ENCODE measurements around the gene FKBP1C. TPM values are rescaled to one million over a fixed set of nuclear protein-coding genes. Genes with fewer than 3 reads are reported as not detected.
"Not testable (repeated sequence)": the region's sequence is repeated elsewhere in the genome, so short reads cannot be mapped to it uniquely, and the experiment has no call there.

The FKBP1C gene
- total and polyA plus RNA-seq, 2 experiments from 2014 or later, result 0.30 to 0.48 TPM

DNA sequence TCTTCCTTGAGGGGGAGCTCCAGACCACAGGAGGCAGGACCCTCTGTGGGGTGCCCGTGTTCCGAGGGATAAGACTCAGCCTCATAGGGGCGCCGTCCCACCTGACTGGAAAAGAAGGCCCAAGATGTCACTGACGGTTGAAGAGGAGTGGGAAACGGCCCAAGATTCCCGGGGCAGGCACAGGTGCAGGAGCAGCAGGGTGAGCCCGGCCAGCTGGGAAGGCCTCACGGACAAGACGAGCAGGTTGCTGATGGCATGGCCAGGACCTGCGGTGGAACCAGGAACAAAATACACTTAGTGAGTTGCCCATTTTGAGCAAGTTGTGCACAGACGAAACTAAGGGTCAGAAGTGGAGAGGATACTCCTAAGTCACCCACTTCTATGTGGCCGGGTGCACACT lies 18.8 kb downstream of the FKBP1C start:
- not testable (repeated sequence) for H3K4me3 ChIP-seq; H3K9me3 ChIP-seq (ENCODE audit: low read depth); H3K27ac ChIP-seq; H3K27me3 ChIP-seq; DNase-seq (ENCODE audit: low read depth in 1 of 2, low spot score in 1 of 2); H3K36me3 ChIP-seq; H3K4me1 ChIP-seq (ENCODE audit: low read depth)

DNA sequence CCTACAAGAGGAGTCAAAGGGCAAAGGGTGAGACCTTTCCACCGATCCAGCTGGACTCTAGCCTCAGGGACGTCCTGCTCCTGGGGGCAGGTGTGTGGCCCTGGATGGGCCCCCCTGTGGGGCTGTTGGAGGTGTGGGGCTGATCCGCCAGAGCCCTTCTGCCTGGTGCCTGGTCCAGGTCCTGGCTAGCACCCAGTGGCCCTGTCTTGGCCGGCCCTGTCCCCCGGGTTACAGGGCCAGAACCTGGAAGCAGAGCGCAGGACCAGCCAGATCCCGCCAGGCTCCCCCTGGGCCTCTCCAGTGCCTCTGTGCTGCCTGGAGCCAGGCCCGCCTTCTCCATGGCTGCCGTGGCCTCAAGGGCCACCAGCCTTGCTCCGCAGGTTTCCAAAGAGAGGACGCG lies 19.2 kb downstream of the FKBP1C start:
- not testable (repeated sequence) for H3K4me3 ChIP-seq; H3K36me3 ChIP-seq; H3K27me3 ChIP-seq; H3K27ac ChIP-seq; H3K4me1 ChIP-seq (ENCODE audit: low read depth); H3K9me3 ChIP-seq (ENCODE audit: low read depth); DNase-seq (ENCODE audit: low read depth in 1 of 2, low spot score in 1 of 2)

DNA sequence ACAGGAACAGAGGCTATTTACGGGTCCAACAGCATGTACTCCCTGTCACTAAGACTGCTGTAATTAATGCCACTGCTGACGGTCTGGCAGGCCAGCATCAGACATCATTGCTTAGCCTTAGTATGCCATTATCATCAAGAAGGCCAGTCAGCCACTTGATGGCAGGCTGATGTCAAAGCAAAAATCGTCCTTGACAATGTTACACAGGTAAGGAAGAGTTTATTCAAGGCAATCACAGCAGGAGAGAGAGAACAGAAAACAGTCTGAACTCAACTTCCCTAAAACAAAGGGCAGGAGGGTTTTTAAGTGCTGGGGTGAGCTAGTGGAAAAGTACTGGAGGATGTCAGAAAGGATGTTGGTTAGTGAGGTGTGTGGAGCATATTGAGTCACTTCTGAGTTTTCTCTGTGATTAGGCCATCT lies 25.1 kb downstream of the FKBP1C start:
- Histone ChIP-seq H3K4me3 (no peak overlapping the region), H3K36me3 (no peaks in the 10 kb centered on the region), H3K9me3 (ENCODE audit: low read depth) (no peaks in the 10 kb centered on the region), H3K4me1 (ENCODE audit: low read depth) (no peaks in the 10 kb centered on the region), H3K27ac (no peak overlapping the region), H3K27me3 (no peaks in the 10 kb centered on the region)
- TF ChIP-seq, protein P1, sequence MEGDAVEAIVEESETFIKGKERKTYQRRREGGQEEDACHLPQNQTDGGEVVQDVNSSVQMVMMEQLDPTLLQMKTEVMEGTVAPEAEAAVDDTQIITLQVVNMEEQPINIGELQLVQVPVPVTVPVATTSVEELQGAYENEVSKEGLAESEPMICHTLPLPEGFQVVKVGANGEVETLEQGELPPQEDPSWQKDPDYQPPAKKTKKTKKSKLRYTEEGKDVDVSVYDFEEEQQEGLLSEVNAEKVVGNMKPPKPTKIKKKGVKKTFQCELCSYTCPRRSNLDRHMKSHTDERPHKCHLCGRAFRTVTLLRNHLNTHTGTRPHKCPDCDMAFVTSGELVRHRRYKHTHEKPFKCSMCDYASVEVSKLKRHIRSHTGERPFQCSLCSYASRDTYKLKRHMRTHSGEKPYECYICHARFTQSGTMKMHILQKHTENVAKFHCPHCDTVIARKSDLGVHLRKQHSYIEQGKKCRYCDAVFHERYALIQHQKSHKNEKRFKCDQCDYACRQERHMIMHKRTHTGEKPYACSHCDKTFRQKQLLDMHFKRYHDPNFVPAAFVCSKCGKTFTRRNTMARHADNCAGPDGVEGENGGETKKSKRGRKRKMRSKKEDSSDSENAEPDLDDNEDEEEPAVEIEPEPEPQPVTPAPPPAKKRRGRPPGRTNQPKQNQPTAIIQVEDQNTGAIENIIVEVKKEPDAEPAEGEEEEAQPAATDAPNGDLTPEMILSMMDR (IDR thresholded peaks at IDR 0.05; ENCODE audit: low read depth, low read length), result no peak
- no peak for DNase-seq (ENCODE audit: low read depth in 1 of 2, low spot score in 1 of 2)

DNA sequence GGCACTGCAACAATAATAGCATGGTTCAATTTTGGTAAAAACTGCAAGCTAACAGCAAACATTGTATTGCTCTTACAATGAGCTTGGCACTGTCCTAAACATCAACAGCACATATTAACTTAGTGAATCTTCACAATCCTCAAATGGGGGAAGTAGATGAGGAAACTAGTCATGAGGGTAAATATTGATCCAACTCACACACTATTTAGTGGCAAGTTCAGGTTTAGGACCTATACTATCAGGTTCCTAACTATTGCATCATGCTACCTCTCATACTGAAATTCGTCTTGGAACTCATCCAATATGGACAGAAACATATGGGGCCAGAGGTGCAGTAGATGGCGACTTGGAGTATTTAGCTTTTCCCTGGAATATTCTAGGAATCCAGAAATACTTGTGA lies 34.2 kb downstream of the FKBP1C start:
- no peak for DNase-seq (ENCODE audit: low read depth in 1 of 2, low spot score in 1 of 2)
- Histone ChIP-seq H3K9me3 (ENCODE audit: low read depth) (no peaks in the 10 kb centered on the region), H3K4me3 (no peak overlapping the region), H3K27ac (no peak overlapping the region), H3K27me3 (no peaks in the 10 kb centered on the region), H3K36me3 (no peaks in the 10 kb centered on the region), H3K4me1 (ENCODE audit: low read depth) (no peaks in the 10 kb centered on the region)
- TF ChIP-seq, protein P1 (IDR thresholded peaks at IDR 0.05; ENCODE audit: low read depth, low read length), result no peak

DNA sequence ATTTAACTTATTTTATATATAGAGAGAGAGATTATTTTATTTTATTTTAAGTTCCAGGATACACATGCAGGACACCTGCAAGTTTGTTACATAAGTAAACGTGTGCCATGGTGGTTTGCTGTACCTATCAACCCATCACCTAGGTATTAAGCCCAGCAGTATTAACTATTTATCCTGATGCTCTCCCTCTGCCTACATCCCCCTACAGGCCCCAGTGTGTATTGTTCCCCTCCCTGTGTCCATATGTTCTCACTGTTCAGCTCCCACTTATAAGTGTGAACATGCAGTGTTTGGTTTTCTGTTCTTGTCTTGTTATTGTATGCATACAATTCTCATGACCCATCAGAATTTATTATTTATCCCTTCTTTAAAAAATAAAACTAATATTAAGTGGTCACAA lies 34.6 kb downstream of the FKBP1C start:
- H3K27me3 ChIP-seq, result no peaks in the 10 kb centered on the region
- no peak overlapping the region for H3K27ac ChIP-seq
- H3K9me3 ChIP-seq (ENCODE audit: low read depth), result no peaks in the 10 kb centered on the region
- H3K4me3 ChIP-seq, result no peak overlapping the region
- H3K36me3 ChIP-seq, result no peaks in the 10 kb centered on the region
- DNase-seq (ENCODE audit: low read depth in 1 of 2, low spot score in 1 of 2), result peak in 1 of 2 donors; percentile 2
- H3K4me1 ChIP-seq (ENCODE audit: low read depth), result no peaks in the 10 kb centered on the region
- TF ChIP-seq, protein P1 (IDR thresholded peaks at IDR 0.05; ENCODE audit: low read depth, low read length), result no peak

DNA sequence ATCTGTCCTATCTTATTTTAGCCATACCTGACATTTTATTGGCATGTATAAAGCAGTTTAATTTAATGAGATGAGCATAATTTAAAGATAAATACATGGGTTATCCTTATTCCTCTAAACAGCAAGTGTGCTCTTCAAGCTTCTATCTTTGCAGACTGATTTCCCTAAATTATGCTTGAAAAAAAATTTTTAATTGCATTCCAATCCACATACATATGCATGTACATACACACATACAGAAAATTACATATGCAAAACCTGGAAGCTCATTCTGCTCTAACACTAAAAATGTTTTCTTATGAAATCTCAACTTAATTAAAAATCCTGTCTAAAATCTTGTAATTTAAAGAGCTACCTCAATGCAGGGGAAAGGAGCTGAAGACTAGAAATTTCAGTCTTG lies 35.3 kb downstream of the FKBP1C start:
- Histone ChIP-seq H3K4me1 (ENCODE audit: low read depth) (no peaks in the 10 kb centered on the region), H3K9me3 (ENCODE audit: low read depth) (no peaks in the 10 kb centered on the region), H3K27me3 (no peaks in the 10 kb centered on the region), H3K36me3 (no peaks in the 10 kb centered on the region), H3K4me3 (no peak overlapping the region), H3K27ac (no peak overlapping the region)
- TF ChIP-seq, protein P1 (IDR thresholded peaks at IDR 0.05; ENCODE audit: low read depth, low read length), result no peak
- DNase-seq (ENCODE audit: low read depth in 1 of 2, low spot score in 1 of 2), result no peak

DNA sequence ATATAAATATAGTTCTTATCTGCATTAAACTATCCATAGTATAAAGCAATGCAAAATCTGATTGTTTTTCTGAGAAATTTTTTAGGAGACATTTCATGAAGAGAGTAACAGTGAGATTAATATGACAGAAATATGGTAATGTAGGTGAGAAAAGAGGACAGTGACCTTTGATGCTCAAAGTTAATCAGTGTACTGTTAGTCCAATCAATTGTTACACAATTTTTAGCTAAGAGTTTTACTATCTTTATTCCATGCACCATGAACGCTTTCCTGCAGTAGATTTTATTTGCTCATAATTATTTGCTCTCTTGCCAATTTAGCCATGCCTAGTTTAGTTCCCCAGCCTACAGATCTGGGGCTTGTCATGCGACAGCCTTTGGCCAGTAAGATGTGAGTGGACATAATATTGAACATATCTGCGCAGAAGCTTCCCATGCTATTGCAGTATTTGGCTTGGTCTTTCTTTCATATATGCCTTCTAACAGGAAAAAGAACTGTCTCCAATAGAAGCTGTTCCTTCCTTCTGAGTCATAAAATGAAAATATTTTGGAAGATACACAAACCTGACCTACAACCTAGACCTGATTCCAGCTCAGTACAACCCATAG lies 38.7 kb downstream of the FKBP1C start:
- no peak for DNase-seq (ENCODE audit: low read depth in 1 of 2, low spot score in 1 of 2)
- H3K4me1 ChIP-seq (ENCODE audit: low read depth), result no peaks in the 10 kb centered on the region
- no peak overlapping the region for H3K27ac ChIP-seq
- no peaks in the 10 kb centered on the region for H3K36me3 ChIP-seq
- H3K27me3 ChIP-seq, result no peaks in the 10 kb centered on the region
- TF ChIP-seq, protein P1 (IDR thresholded peaks at IDR 0.05; ENCODE audit: low read depth, low read length), result no peak
- H3K9me3 ChIP-seq (ENCODE audit: low read depth), result no peaks in the 10 kb centered on the region
- no peak overlapping the region for H3K4me3 ChIP-seq
